HepG2 (cell line): ENCODE measurements around the gene CFH. TPM values are rescaled to one million over a fixed set of nuclear protein-coding genes. Genes with fewer than 3 reads are reported as not detected.

Experiments used
- ATAC-seq: fragments of 200-7000 bp; cut with Tn5 transposase; 3 replicates; pipeline ENCODE4 v1.9.1; 2020; ENCODE audit warnings: mild to moderate bottlenecking, moderate library complexity
- BruUV-seq: library from RNA; stranded (reverse); fragments of 400-500 nt; replicated peaks from 2 replicates; lab custom pipeline; 2021; lab: Mats Ljungman, UMichigan
- CTCF ChIA-PET: fragments of 300-600 bp; formaldehyde crosslinking; extraction: SDS; loops from one replicate; lab custom pipeline; 2021; ENCODE audit warnings: low total read pairs, inconsistent platforms, low intra/inter-chr PET ratio; lab: Yijun Ruan, JAX
- POLR2A ChIA-PET: fragments of 350-600 bp; sonication (Branson Sonifier 250); formaldehyde crosslinking; loops from one replicate; lab custom pipeline; 2020; ENCODE audit warnings: antibody characterized with exemption, inconsistent platforms; lab: Yijun Ruan, JAX
- DNase-seq: peaks from one replicate; pipeline ENCODE4 v3.0.0-alpha.2; 2015; ENCODE audit warnings: low spot score
- FAIRE-seq: peaks from 3 replicates; lab custom pipeline; 2011; peaks lifted over from hg19 to GRCh38; lab: Jason Lieb, UNC
- H2AFZ ChIP-seq: one replicate; pipeline ENCODE4 v1.6.1; 2011; ENCODE audit warnings: low read length, inconsistent platforms
- H3K27ac ChIP-seq: fragments of 300-600 bp; 3 replicates; pipeline ENCODE4 v1.8.0; 2011; ENCODE audit warnings: mixed run types, mild to moderate bottlenecking, mixed read lengths, low read length, inconsistent platforms; ENCODE audit not compliant: insufficient read depth; ENCODE audit errors: extremely low read length
- H3K27me3 ChIP-seq, 2 experiments: fragments of 200-600 bp in 1 of 2; 2 replicates in 1 of 2; 3 replicates in 1 of 2; pipeline versions ENCODE4 v1.6.0 to v1.8.0; 2011; ENCODE audit warnings: low read length in 2 of 2, mild to moderate bottlenecking in 2 of 2, moderate library complexity in 2 of 2, inconsistent platforms in 1 of 2; ENCODE audit not compliant: insufficient read depth in 2 of 2, control insufficient read depth in 1 of 2
- H3K36me3 ChIP-seq, 2 experiments: fragments of 200-600 bp in 1 of 2; replicated peaks in 1 of 2; 2 replicates in 1 of 2; 3 replicates in 1 of 2; pipeline versions ENCODE4 v1.5.1 to v1.8.0; 2011; ENCODE audit warnings: low read length in 2 of 2, inconsistent platforms in 1 of 2; ENCODE audit not compliant: insufficient read depth in 2 of 2, control insufficient read depth in 1 of 2
- H3K4me1 ChIP-seq: 2 replicates; pipeline ENCODE4 v1.5.1; 2012; ENCODE audit warnings: low read length, inconsistent platforms; ENCODE audit not compliant: insufficient read depth
- H3K4me2 ChIP-seq: 2 replicates; pipeline ENCODE4 v1.6.0; 2011; ENCODE audit warnings: low read depth, low read length, inconsistent platforms
- H3K4me3 ChIP-seq, 3 experiments: fragments of 200-600 bp in 1 of 3; sonication (generic), shearing (Covaris generic) in 1 of 3; replicated peaks in 1 of 3; 2 replicates each; pipeline ENCODE4 v1.5.1; 2011 to 2016; ENCODE audit warnings: low read length in 3 of 3, inconsistent platforms in 2 of 3, low read depth in 2 of 3, mild to moderate bottlenecking in 2 of 3, control low read depth in 1 of 3, mixed read lengths in 1 of 3; ENCODE audit not compliant: insufficient read depth in 1 of 3
- H3K79me2 ChIP-seq: one replicate; pipeline ENCODE4 v1.6.1; 2011; ENCODE audit warnings: low read length, inconsistent platforms; ENCODE audit not compliant: insufficient read depth
- H3K9ac ChIP-seq: 2 replicates; pipeline ENCODE4 v1.6.0; 2011; ENCODE audit warnings: mild to moderate bottlenecking, low read depth, low read length, inconsistent platforms; ENCODE audit not compliant: insufficient read depth
- H3K9me3 ChIP-seq: 2 replicates; pipeline ENCODE4 v1.5.1; 2012; ENCODE audit warnings: mild to moderate bottlenecking, low read length
- H4K20me1 ChIP-seq: 2 replicates; pipeline ENCODE4 v1.6.0; 2011; ENCODE audit warnings: inconsistent platforms, mild to moderate bottlenecking, low read length, moderate library complexity; ENCODE audit not compliant: insufficient read depth
- ADNP ChIP-seq: sonication (generic); formaldehyde crosslinking; IDR thresholded peaks from 2 replicates; pipeline ENCODE4 v1.4.0; 2020; ENCODE audit warnings: missing genetic modification reagents
- CENPX ChIP-seq: sonication (generic); formaldehyde crosslinking; IDR thresholded peaks from 2 replicates; pipeline ENCODE4 v1.9.0; 2021; ENCODE audit warnings: mild to moderate bottlenecking, missing genetic modification reagents, moderate library complexity
- MED13 ChIP-seq: sonication (generic); formaldehyde crosslinking; IDR thresholded peaks from 2 replicates; pipeline ENCODE4 v1.5.0; 2020; ENCODE audit warnings: missing genetic modification reagents
- TEAD3 ChIP-seq: optimal IDR thresholded peaks from 2 replicates; pipeline ENCODE3; 2016; ENCODE audit warnings: borderline replicate concordance
- ZNF12 ChIP-seq: sonication (generic); formaldehyde crosslinking; IDR thresholded peaks from 2 replicates; pipeline ENCODE4 v1.5.0; 2020; ENCODE audit warnings: missing genetic modification reagents
- ZNF180 ChIP-seq: sonication (generic); formaldehyde crosslinking; IDR thresholded peaks from 2 replicates; pipeline ENCODE4 v1.4.0; 2020; ENCODE audit warnings: low read depth, missing genetic modification reagents, borderline replicate concordance
- ZNF317 ChIP-seq: sonication (generic); formaldehyde crosslinking; IDR thresholded peaks from 2 replicates; pipeline ENCODE4 v1.5.0; 2020; ENCODE audit warnings: mild to moderate bottlenecking, missing genetic modification reagents
- ZNF430 ChIP-seq: sonication (generic); formaldehyde crosslinking; IDR thresholded peaks from 2 replicates; pipeline ENCODE4 v1.9.0; 2021; ENCODE audit warnings: mild to moderate bottlenecking, missing genetic modification reagents
- ZNF446 ChIP-seq: sonication (generic); formaldehyde crosslinking; IDR thresholded peaks from 2 replicates; pipeline ENCODE4 v1.5.0; 2020; ENCODE audit warnings: mild to moderate bottlenecking, missing genetic modification reagents
- ZNF550 ChIP-seq: sonication (generic); formaldehyde crosslinking; IDR thresholded peaks from 2 replicates; pipeline ENCODE4 v1.4.0; 2020; ENCODE audit warnings: mild to moderate bottlenecking, missing genetic modification reagents, borderline replicate concordance
- ZNF569 ChIP-seq: sonication (generic); formaldehyde crosslinking; IDR thresholded peaks from 2 replicates; pipeline ENCODE4 v1.5.0; 2020; ENCODE audit warnings: mild to moderate bottlenecking, missing genetic modification reagents, moderate library complexity, borderline replicate concordance
- ZNF770 ChIP-seq: sonication (generic); formaldehyde crosslinking; IDR thresholded peaks from 2 replicates; pipeline ENCODE4 v1.5.0; 2020; ENCODE audit warnings: mild to moderate bottlenecking, missing genetic modification reagents
- WGBS: methylation state at CpG from one replicate; pipeline ENCODE4 v1.1.6; 2017; ENCODE audit warnings: low lambda C conversion rate; 5-methylcytosine and 5-hydroxymethylcytosine counted together
- in situ Hi-C: cut with HindIII; loops from 2 replicates; pipeline ENCODE4 v1.10.0; 2017; ENCODE audit warnings: low pct_unique_long_range_greater_than_20kb; ENCODE audit not compliant: extremely low pct_ligation_motif_present
- intact Hi-C: fragments of 100-400 bp; cut with micrococcal nuclease; formaldehyde crosslinking; loops from one replicate; pipeline ENCODE4 v1.10.0; 2022; ENCODE audit not compliant: unreplicated experiment
- polyA plus RNA-seq, 8 experiments: library from polyadenylated mRNA; depleted of rRNA in 3 of 8; stranded (reverse) in 7 of 8; unstranded in 1 of 8; fragments of >200 nt; fragmentation: Illumina TruSeq in 4 of 8; extraction: Trizol in 4 of 8; gene quantifications; 2 replicates each; pipeline versions ENCODE4 v1.2.1 to v1.2.3, GENCODE V29; 2011 to 2016; ENCODE audit warnings: low read depth in 4 of 8, missing spikeins in 1 of 8, mixed read lengths in 1 of 8; ENCODE audit not compliant: insufficient read depth in 1 of 8
- total RNA-seq, 5 experiments: library from RNA; depleted of rRNA; stranded (reverse); fragments of >200 nt; fragmentation: Illumina TruSeq; extraction: Trizol; gene quantifications; 2 replicates each; pipeline ENCODE4 v1.2.3, GENCODE V29; 2016; ENCODE audit warnings: low read depth in 1 of 5
- TF ChIP-seq, protein P1 (sequence below): sonication (generic); formaldehyde crosslinking; IDR thresholded peaks from 2 replicates; pipeline ENCODE4 v1.4.0; 2020; ENCODE audit warnings: missing genetic modification reagents, borderline replicate concordance

Gene CFH
- total and polyA plus RNA-seq, 2 of the 13 experiments (the other 11 are each of a cell fraction or from before 2014, with no cell fraction given): not detected

- POLR2A ChIA-PET: no interaction called here
- intact Hi-C loops: no loop called here
These were observed 80.7 kb downstream of the CFH start for GRCh38 chr1:196732526-196732925.

DNA sequence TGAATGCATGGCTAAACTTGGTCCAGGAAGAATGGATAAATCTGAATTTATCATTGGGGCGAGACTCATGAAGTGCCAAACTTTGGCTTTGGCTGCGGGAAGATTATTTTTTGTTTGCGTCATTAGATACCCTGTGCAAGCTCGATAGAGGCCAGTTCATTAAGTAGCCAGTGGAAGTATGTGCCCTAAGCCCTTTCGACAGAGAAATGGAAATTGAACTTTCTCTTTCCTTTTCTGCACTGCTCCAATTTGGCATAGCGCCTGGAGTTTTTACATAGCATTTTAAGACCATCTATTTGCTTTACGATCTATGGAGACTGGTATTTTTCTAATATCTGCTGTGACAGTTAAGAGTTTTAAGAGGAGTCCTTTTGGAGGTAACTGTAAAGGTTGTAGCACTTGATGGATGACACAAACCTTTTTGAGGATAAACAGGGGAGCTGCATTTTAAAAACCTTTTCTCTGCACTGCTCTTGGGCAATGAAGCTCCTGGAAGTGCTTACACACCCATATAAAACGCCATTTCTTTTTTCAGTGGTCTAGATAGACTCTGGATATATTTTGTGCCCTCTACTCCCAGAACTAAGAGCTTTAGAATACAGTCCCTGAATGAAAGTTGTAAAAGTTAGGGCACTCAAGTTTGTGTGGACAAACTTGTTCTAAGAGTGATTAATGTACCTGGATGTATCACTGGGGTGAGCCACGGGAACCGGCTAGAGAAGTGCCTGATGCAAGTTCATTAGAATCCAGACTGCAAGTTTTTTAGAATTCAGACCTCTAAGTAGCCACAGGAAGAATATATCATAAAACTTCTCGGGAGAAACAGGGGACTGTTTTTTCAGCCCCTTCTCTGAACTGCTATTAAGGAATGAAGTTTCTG, 81.5 kb downstream of the CFH start:
- Histone ChIP-seq H3K4me1 (no peaks in the 10 kb centered on the region), H3K4me2 (no peak overlapping the region), H3K27ac (no peak overlapping the region), H2AFZ (no peak overlapping the region), H3K27me3 (no peaks in the 10 kb centered on the region; a peak in 1 of 5 replicates), H3K9ac (no peak overlapping the region), H3K79me2 (no peaks in the 10 kb centered on the region), H4K20me1 (no peaks in the 10 kb centered on the region), H3K9me3 (peaks cover 6% of the 10 kb centered on the region), H3K36me3 (no peaks in the 10 kb centered on the region), H3K4me3 (no peak overlapping the region)
- no TSS peak for BruUV-seq
- CTCF ChIA-PET: no interaction called here
- no peak for TF ChIP-seq CENPX (CRISPR knock-in tag)
- TF ChIP-seq ZNF317 (CRISPR knock-in tag): no peak
- TF ChIP-seq ZNF770: no peak
- TF ChIP-seq ZNF180 (CRISPR knock-in tag): no peak
- TF ChIP-seq ZNF12 (CRISPR knock-in tag): no peak
- TF ChIP-seq MED13 (CRISPR knock-in tag): no peak
- TF ChIP-seq ZNF446 (CRISPR knock-in tag): no peak
- TF ChIP-seq ZNF430: no peak
- no peak for TF ChIP-seq ADNP (CRISPR knock-in tag)
- in situ Hi-C loops: loop anchor here (25.0 kb wide), 2 partner anchors 329 to 629 kb away; partner anchors contain the start of gene F13B
- 34% methylated on average over 11 of the region's 11 CpGs for WGBS
- intact Hi-C loops: no loop called here
- DNase-seq (no peak), FAIRE-seq (no peak), ATAC-seq (no peak)
- POLR2A ChIA-PET: no interaction called here

More at GRCh38 chr1:196732526-196732925, 80.7 kb downstream of the CFH start:
- H3K9me3 ChIP-seq: no peaks in the 10 kb centered on the region; the same call in 1 of the 2 replicates
- H3K27ac ChIP-seq: no peak overlapping the region
- no peaks in the 10 kb centered on the region for H3K4me1 ChIP-seq
- H3K36me3 ChIP-seq: no peaks in the 10 kb centered on the region
- H3K79me2 ChIP-seq: no peaks in the 10 kb centered on the region
- H3K27me3 ChIP-seq: no peaks in the 10 kb centered on the region; a peak in 1 of 5 replicates
- WGBS: 0% methylated on average over 2 of the region's 2 CpGs
- no peak for FAIRE-seq
- no peak overlapping the region for H2AFZ ChIP-seq
- no TSS peak for BruUV-seq
- H3K4me3 ChIP-seq: no peak overlapping the region
- no peaks in the 10 kb centered on the region for H4K20me1 ChIP-seq
- in situ Hi-C loops: loop anchor here (25.0 kb wide), 2 partner anchors 330 to 630 kb away; partner anchors contain the start of gene F13B
- H3K4me2 ChIP-seq: no peak overlapping the region
- no peak overlapping the region for H3K9ac ChIP-seq
- CTCF ChIA-PET: no interaction called here
- peak; percentile 83 for ATAC-seq
- TF ChIP-seq ZNF550 (CRISPR knock-in tag) (no peak), ZNF317 (CRISPR knock-in tag) (no peak), TEAD3 (CRISPR knock-in tag) (peak; percentile 58), ZNF569 (CRISPR knock-in tag) (no peak)
- TF ChIP-seq, protein P1, sequence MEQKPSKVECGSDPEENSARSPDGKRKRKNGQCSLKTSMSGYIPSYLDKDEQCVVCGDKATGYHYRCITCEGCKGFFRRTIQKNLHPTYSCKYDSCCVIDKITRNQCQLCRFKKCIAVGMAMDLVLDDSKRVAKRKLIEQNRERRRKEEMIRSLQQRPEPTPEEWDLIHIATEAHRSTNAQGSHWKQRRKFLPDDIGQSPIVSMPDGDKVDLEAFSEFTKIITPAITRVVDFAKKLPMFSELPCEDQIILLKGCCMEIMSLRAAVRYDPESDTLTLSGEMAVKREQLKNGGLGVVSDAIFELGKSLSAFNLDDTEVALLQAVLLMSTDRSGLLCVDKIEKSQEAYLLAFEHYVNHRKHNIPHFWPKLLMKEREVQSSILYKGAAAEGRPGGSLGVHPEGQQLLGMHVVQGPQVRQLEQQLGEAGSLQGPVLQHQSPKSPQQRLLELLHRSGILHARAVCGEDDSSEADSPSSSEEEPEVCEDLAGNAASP (CRISPR knock-in tag): no peak
- DNase-seq: peak; percentile 18
